ENCODE data around the gene FOSL1.

GRCh38 chr11:65861165-65861505 is 39.1 kb downstream of the FOSL1 start:
- TF ChIP-seq CTCF (IDR thresholded peaks at IDR 0.05) (no peak), EZH2 (IDR thresholded peaks at IDR 0.05) (no peak)

All from neural progenitor cell (in vitro differentiated cells).